GM23248 (cell line): ENCODE results near the gene COL27A1.

ENCODE experiments used
- EZH2 ChIP-seq: fragments of 200-600 bp; sonication (generic); IDR thresholded peaks from 2 replicates; pipeline ENCODE4 v1.6.1; 2018; ENCODE audit warnings: antibody characterized with exemption, mild to moderate bottlenecking; ENCODE audit not compliant: insufficient read depth, poor library complexity, severe bottlenecking
- EZH2phosphoT487 ChIP-seq: fragments of 200-600 bp; sonication (generic); IDR thresholded peaks from 2 replicates; pipeline ENCODE4 v1.6.1; 2018; ENCODE audit warnings: antibody characterized with exemption, moderate library complexity, mild to moderate bottlenecking, low read depth; ENCODE audit not compliant: insufficient read depth

DNA sequence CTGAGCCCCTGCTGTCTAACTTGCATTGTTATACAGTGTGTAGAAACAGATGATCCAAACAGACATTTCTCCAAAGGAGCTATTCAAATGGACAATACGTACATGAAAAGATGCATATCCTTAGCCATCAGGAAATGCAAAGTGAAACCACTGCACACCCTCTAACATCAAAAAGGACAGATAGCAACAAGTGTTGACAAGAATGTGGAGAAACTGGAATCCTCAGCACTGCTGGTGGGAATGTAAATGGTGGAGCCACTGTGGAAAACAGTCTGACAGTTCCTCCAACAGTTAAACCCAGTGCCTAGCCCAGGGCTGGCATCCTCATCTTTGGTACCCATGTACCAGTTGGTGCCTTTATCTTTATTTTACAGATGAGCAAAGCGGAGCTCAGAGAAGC is 182.8 kb downstream of the COL27A1 start:
- TF ChIP-seq EZH2 (no peak), EZH2phosphoT487 (no peak)
